Activated CD8-positive, alpha-beta memory T cell treated with anti-CD3 and anti-CD28 coated beads for 4 hours (primary cell): ENCODE measurements around the gene SIKE1.
"Not testable (repeated sequence)": the region's sequence is repeated elsewhere in the genome, so short reads cannot be mapped to it uniquely, and the experiment has no call there.

Source experiments
- DNase-seq, 2 donors: peaks; one replicate each; pipeline ENCODE4 v3.0.0-alpha.2; 2020; ENCODE audit warnings: low read depth in 2 of 2

Gene SIKE1

GRCh38 chr1:114755006-114755931 is 25.2 kb downstream of the SIKE1 start:
- no peak for DNase-seq

- not testable (repeated sequence) for DNase-seq
These were observed 26.8 kb downstream of the SIKE1 start for GRCh38 chr1:114753702-114754101.

- DNase-seq: no peak
These were observed 27.3 kb downstream of the SIKE1 start for GRCh38 chr1:114753143-114753542.

- DNase-seq: no peak
These were observed 29.7 kb downstream of the SIKE1 start for GRCh38 chr1:114750780-114751179.

DNA sequence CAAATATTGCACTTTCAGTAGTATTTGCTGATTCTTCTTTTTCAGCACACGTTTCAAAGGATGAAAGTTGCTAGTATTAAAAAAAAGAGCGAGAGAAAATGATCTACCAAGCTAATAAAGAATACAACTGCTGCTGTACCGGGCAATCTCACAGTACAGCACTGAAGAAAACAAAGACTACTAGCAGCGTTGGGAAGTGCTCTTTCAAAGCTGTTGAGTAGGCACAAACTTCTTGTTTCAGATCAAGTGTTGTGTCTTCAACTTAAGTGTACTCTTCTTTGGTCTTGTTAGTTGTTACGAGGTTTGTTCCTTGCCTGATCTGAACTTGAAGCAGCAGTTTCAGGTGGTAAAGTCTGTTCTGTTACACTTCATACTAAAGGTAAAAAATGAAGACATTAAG is 30.6 kb downstream of the SIKE1 start:
- no peak for DNase-seq

DNA sequence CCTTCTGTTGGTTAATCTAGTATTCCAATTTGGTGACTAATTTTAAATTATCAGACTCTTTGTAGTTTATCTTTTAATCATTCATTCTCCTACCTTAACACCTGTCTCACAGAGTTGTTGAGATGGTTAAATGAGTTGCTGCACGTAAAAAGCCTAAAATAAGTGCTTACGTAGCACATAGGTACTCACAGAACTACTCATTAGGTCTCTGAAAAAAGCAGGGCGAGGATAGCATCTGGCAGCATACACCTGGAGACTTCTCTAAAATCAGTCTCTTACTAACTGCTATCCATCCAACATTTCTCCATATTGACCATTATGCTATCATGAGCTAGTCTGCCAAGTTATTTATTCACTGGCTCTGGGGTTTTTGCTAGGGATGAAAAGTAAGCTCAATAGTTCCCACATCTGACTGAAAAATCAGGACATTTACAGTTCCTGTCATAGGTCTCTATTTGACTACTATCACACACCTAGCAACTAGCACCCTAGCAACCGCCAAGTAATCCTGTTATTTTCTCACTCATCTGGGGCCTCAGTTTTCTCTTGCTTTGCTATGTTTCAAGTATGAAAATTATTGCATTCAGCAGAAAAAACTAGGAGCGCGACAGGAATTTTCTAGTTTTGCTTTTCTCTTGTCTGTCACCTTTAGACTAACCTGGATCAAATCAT is 33.9 kb downstream of the SIKE1 start:
- DNase-seq: no peak

DNA sequence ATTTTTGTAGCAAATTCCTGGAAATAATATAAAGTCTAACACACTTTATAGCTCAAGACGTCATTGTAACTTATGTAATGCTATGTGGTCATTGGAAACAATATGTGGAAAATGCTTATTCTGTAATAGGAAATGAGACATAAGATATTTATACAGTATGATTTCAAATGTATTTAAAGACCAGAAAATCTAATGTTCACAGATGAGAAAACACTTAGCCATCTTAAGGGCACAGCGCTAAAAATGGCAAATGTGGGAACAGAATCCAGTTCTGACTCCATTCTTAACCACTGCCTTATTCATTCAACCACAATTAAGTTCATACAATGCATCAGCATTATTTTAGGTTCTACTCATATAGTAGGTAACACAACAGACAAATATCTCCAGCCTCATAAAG is 35.2 kb downstream of the SIKE1 start:
- no peak for DNase-seq

DNA sequence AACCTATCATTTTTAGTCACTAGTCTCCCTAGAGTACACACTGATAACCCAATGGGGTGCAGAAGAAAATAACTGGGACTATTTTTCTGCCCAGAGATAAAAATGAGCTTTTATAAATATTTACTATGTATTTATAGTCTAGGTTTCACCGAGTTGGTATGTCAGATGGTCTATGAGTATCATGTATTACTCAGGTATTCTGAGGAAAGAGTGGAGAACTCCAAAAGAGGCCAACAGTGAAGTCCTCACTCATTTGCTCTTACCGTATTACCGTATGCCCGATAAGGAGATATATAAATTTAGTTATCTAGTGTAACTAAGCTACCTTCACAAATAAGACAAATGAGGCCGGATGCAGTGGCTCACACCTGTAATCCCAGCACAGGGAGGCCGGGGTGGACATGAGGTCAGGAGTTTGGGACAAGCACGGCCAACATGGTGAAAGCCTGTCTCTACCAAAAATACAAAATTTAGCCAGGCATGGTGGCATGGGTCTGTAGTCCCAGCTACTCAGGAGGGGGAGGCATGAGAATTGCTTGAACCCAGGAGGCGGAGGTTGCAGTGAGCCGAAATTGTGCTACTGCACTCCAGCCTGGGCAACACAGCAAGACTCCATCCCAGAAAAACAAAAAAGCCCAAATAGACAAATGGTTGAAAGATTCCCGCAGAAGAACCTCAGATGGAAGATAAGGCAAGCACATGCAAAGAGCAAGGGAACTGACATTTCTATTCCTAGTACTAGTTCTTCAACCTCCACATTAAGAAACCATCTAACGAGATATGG is 38.3 kb downstream of the SIKE1 start:
- DNase-seq: no peak

DNA sequence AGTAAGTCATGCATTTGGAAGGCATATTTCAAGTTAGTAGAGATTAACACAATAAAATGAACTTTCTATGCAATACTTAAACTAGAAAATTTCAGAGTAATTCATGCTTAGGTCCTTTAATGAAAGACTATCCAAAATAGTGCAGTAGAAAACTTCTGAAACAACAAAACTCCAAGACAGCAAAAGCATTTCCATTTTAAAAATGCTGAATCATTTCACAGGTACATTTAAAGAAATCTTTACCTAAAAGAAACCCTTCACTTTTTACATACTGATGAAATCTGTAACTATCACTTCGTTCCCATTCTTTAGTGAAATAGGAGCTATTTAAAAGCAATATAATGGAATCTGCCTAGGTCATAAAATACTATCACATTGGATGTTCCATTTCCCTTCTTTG is 40.2 kb downstream of the SIKE1 start:
- no peak for DNase-seq

DNA sequence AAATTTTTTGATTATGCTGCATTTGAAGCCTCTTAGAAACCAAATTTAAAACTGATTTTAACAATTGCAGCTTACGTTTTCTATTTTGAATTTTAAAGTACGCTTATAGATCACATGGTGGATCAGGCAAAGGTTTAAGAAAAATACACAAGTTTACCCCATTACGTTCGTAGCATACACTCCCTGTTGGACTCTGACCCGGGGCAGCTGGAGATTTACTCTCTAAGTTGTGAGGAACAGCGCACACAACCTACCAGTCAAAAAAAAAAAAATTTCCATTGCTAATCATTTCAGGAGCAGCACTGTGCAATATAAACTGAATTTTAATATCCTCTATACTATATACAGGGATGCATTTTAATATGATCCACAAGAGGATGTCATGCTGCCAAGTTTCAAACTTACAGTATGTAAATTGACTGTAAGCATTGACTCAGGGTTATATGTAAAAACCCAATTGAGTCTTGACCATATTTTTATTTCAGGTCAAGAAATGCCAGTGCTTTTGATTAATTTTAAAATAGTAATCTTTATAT is 43.1 kb downstream of the SIKE1 start:
- DNase-seq: no peak

DNA sequence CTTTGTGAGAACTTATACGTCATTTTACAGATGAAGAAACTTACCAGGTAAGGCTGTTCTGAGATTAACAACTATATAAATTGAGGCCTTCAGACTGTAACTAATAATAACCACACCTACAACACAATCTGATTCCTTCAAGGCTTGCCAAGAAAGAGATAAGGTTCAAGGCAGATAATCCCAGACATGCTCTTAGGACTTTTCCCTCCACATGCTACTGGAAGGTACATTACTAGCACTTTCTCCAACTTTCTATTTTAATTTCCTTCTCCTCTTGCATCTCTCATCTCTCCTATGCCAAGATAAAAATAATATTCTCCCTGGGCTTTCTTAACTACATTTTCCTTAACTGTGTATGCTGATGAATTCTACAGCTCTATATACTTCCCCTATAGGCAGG is 45.0 kb downstream of the SIKE1 start:
- no peak for DNase-seq

DNA sequence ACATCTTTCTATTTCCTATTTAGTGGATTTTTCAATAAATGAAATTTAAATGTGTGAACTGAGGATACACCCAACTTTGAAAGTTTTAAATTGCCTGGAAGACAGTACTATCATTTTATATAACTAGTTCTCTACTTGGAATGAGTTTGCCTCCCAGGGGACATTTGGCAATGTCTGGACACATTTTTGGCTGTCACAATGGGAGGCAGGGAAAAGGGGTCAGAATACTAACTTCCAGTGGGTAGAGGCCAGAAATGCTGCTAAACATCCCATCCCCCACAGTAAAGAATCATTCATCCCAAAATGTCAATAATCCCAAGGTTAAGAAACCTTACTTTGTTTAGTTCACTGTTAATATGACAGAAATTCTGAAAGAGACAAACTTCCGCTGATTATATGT is 50.7 kb downstream of the SIKE1 start:
- DNase-seq: no peak

DNA sequence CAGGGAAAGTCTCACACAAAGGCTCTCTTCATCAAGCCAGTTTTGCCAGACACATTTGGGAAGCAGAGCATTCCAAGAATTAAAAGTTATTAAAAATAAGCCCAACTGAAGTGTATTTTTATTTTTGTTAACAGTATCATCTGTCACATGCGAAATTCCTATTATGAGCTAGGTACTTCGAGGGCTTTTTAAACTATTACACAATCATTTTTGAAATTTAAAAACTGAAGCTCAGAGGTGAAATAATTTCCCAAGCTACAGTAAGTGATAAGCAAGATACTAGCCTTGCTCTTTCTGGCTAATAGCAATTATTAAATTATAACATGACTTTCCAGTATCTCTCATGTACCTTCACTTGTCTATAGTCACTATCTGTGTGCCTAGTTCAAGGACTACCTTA is 51.9 kb downstream of the SIKE1 start:
- no peak for DNase-seq

- no peak for DNase-seq
These were observed 55.3 kb downstream of the SIKE1 start for GRCh38 chr1:114725230-114725629.

GRCh38 chr1:114723915-114724314 is 56.6 kb downstream of the SIKE1 start:
- no peak for DNase-seq

DNA sequence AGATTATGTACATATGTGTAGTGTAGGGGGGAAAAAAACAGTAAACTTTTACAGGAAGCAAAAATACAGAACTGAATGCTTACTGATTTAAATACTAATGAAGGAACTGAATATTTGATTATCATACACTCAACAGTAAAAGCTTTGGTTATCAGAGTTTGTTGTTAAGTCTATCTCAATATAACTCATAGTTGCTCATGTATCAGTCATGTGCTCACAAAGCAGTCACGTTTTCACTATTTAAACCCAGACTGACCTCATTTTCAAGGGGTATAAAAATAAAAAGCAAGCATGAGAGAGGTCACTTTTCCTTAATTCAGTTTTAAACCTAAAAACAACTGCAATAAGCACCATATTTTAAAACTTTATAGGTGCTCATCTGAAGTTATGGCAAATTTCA is 57.0 kb downstream of the SIKE1 start:
- no peak for DNase-seq

DNA sequence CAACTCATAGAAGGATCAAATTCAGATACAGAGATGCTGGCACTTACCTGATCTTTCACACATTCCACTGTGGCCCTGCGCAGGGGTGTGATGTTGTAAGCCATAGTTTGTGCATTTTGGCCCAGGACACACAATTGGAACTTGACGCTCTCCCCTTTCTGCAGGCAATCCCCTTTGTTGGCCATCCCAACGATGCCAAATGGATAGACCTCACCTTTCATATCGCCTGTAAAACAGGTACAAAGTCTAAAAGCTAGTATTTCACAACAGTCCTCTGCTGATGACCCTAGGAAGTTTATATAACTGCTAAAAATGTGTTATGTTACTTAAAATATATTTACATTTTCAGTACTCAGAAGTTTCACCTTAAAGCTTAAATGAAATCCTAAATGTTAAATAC is 60.0 kb downstream of the SIKE1 start:
- DNase-seq: no peak
